BLaER1 (cell line): Measurements from ENCODE around the gene PDE4C.

Source experiments
- H3K27ac ChIP-seq: shearing (Covaris generic); formaldehyde crosslinking; 2 replicates; pipeline ENCODE4 v1.8.1; 2022
- H3K27me3 ChIP-seq: shearing (Covaris generic); formaldehyde crosslinking; 2 replicates; pipeline ENCODE4 v1.8.1; 2022
- H3K36me3 ChIP-seq: shearing (Covaris generic); formaldehyde crosslinking; 2 replicates; pipeline ENCODE4 v1.8.1; 2022
- H3K4me1 ChIP-seq: shearing (Covaris generic); formaldehyde crosslinking; 2 replicates; pipeline ENCODE4 v1.8.1; 2022
- H3K4me2 ChIP-seq: shearing (Covaris generic); formaldehyde crosslinking; 2 replicates; pipeline ENCODE4 v1.8.1; 2022
- H3K4me3 ChIP-seq: shearing (Covaris generic); formaldehyde crosslinking; 2 replicates; pipeline ENCODE4 v1.8.1; 2022
- H3K9ac ChIP-seq: shearing (Covaris generic); formaldehyde crosslinking; 2 replicates; pipeline ENCODE4 v1.8.1; 2022
- H3K9me3 ChIP-seq: shearing (Covaris generic); formaldehyde crosslinking; 2 replicates; pipeline ENCODE4 v1.8.1; 2022
- H4K20me1 ChIP-seq: shearing (Covaris generic); formaldehyde crosslinking; 2 replicates; pipeline ENCODE4 v1.8.1; 2022
- Cebpa-rat ChIP-seq: shearing (Covaris generic); IDR thresholded peaks from 2 replicates; pipeline ENCODE4 v1.8.1; 2022

PDE4C gene

DNA sequence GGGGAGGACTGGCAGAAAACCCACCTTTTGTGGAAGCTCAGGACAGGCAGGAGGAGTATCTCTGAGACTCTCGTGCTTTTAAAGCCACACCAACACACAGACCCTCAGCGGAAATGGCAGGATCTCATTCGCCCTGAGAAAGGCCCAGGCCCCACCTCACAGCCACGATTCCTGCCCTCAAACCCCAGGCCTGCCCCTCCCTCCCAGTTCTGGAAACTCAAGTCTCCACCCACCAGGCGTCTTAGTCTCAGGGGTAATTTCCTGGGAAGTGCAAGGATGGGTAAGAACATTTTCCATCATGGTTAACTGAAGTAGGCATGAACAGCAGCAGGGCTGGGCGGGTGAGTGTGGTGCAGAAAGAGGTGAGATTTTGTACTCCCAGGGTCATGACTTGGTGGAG, 8.0 kb upstream of the PDE4C start:
- Histone ChIP-seq H3K27me3 (no peaks in the 10 kb centered on the region), H3K4me2 (no peak overlapping the region), H3K27ac (no peak overlapping the region), H3K4me3 (no peak overlapping the region), H4K20me1 (no peaks in the 10 kb centered on the region), H3K9me3 (no peaks in the 10 kb centered on the region), H3K4me1 (peaks cover 31% of the 10 kb centered on the region), H3K9ac (no peak overlapping the region), H3K36me3 (no peaks in the 10 kb centered on the region)
- TF ChIP-seq Cebpa-rat = no peak

GRCh38 chr19:18233224-18233825, 7.1 kb upstream of the PDE4C start:
- Histone ChIP-seq H3K27me3 (no peaks in the 10 kb centered on the region), H3K4me1 (peaks cover 36% of the 10 kb centered on the region), H3K9ac (no peak overlapping the region), H4K20me1 (no peaks in the 10 kb centered on the region), H3K4me3 (no peak overlapping the region), H3K9me3 (no peaks in the 10 kb centered on the region), H3K36me3 (no peaks in the 10 kb centered on the region), H3K4me2 (no peak overlapping the region), H3K27ac (no peak overlapping the region)
- no peak for TF ChIP-seq Cebpa-rat

DNA sequence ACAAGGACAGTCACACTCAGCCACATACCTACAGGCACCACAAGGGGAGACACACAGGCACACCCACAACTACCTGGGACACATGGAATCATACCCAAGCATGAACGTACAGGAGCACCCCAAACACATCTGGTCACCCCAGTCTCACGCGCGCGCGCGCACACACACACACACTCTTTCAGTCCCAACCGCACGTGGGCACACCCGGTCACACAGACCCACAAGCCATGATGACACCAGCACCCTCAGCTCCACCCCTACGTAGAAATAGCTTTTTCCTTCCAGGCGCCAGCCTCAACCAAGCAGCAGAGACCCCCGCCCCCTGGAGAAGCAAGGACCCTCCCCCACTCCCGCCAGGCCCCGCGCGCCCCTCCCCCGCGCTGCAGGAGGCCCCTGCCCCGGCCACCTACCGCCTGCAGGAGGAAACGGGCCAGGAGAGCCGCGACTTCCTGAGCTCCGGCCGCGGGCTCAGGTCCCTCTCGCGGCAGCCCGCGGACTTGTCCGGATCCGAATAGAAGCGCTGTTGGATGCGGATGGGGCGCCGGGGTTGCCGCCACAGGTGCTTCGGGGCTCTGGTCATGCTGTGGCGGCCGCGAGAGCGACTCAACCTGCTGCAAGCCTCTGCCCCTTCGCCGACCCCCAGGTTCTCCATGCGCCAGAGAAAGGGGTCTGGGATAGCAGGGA, 6.4 kb upstream of the PDE4C start:
- H3K4me3 ChIP-seq = no peak overlapping the region
- no peak overlapping the region; the same call in 1 of the 2 replicates for H3K27ac ChIP-seq
- no peaks in the 10 kb centered on the region for H3K9me3 ChIP-seq
- peak overlapping the region; percentile 88 for H3K4me2 ChIP-seq
- H4K20me1 ChIP-seq = no peaks in the 10 kb centered on the region
- H3K36me3 ChIP-seq = no peaks in the 10 kb centered on the region
- no peaks in the 10 kb centered on the region for H3K27me3 ChIP-seq
- no peak overlapping the region for H3K9ac ChIP-seq
- TF ChIP-seq Cebpa-rat = no peak
- H3K4me1 ChIP-seq = peaks cover 43% of the 10 kb centered on the region

- H4K20me1 ChIP-seq = no peaks in the 10 kb centered on the region
- peaks cover 52% of the 10 kb centered on the region for H3K4me1 ChIP-seq
- H3K27ac ChIP-seq = peak overlapping the region; percentile 20
- TF ChIP-seq Cebpa-rat = no peak
- H3K9ac ChIP-seq = peak overlapping the region; percentile 27
- no peaks in the 10 kb centered on the region for H3K36me3 ChIP-seq
- H3K4me2 ChIP-seq = peak overlapping the region; percentile 88
- no peaks in the 10 kb centered on the region for H3K9me3 ChIP-seq
- peaks cover 1% of the 10 kb centered on the region; the same call in 1 of the 2 replicates for H3K27me3 ChIP-seq
- peak overlapping the region; percentile 48 for H3K4me3 ChIP-seq
Measured at GRCh38 chr19:18231775-18232174, 5.5 kb upstream of the PDE4C start.

DNA sequence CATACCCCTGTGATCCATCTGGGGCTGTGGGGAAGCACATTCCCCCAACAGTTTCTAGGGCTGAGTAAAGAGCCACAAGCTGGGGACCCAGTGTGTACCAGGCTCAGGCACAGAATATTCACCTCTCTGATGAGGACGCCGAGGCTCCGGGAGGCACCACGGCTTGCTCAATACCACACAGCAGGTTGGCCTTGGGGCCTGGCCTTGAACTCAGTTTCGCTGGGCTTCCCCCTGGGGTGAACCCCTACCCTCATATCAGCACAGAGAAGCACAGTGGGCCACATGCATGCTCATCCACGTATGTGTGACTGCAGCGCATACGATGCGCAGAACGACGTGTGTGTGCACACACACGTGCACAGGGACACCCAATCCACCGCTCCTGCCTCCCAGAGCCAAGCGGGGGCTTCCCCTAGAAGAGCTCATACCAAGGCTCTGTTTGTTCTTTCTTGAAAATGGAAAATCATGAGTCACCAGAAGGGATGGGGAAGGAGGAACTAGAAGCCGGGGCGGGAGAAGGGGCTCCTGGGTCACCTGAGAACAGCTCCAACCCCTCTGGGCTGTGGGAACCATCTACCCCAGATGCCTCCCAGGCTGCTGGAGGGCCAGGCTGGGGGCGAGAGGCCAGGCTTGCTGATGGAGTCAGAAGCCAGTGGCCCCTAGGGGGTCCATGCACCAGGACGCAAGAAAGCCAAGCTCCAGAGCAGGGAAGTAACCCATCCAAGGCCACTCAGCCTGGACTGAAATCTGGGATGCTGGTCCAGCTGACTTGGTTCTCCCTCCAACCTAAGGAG, 4.9 kb upstream of the PDE4C start:
- no peaks in the 10 kb centered on the region for H3K9me3 ChIP-seq
- peak overlapping the region; percentile 48 for H3K4me3 ChIP-seq
- peak overlapping the region; percentile 20 for H3K27ac ChIP-seq
- H3K36me3 ChIP-seq = no peaks in the 10 kb centered on the region
- H4K20me1 ChIP-seq = no peaks in the 10 kb centered on the region
- peaks cover 58% of the 10 kb centered on the region for H3K4me1 ChIP-seq
- no peak for TF ChIP-seq Cebpa-rat
- peak overlapping the region; percentile 27 for H3K9ac ChIP-seq
- H3K4me2 ChIP-seq = peak overlapping the region; percentile 88
- peaks cover 6% of the 10 kb centered on the region; the same call in 1 of the 2 replicates for H3K27me3 ChIP-seq

GRCh38 chr19:18229915-18230314, 3.7 kb upstream of the PDE4C start:
- H3K36me3 ChIP-seq = no peaks in the 10 kb centered on the region
- H3K4me2 ChIP-seq = 0 out of 2 replicates have a peak overlapping the region, but pooled peaks have one; percentile 88
- peaks cover 19% of the 10 kb centered on the region for H3K27me3 ChIP-seq
- no peak overlapping the region for H3K9ac ChIP-seq
- peaks cover 70% of the 10 kb centered on the region for H3K4me1 ChIP-seq
- no peaks in the 10 kb centered on the region for H3K9me3 ChIP-seq
- no peak for TF ChIP-seq Cebpa-rat
- H3K27ac ChIP-seq = no peak overlapping the region
- H4K20me1 ChIP-seq = no peaks in the 10 kb centered on the region
- no peak overlapping the region for H3K4me3 ChIP-seq

DNA sequence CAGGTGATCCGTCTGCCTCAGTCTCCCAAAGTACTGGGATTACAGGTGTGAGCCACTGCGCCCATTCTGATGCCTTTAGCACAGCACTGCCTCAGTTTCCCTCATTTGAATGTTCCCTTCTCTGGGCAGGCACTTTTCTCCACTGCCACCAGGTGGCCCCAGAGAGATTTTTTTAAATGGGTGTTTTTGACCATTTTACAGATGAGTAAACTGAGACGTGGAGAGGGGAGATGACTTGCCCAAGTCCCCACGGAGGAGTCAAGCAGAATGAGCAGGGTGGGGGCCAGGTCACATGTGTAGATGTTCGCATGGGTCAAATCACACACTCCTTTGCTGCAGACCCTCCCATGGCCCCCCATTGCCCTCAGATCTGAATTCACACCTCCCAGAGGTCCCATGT, 3.2 kb upstream of the PDE4C start:
- Histone ChIP-seq H3K9ac (no peak overlapping the region), H3K4me2 (no peak overlapping the region), H3K4me1 (peaks cover 75% of the 10 kb centered on the region), H3K9me3 (no peaks in the 10 kb centered on the region), H4K20me1 (no peaks in the 10 kb centered on the region), H3K27ac (no peak overlapping the region), H3K36me3 (no peaks in the 10 kb centered on the region), H3K27me3 (peaks cover 23% of the 10 kb centered on the region), H3K4me3 (no peak overlapping the region)
- TF ChIP-seq Cebpa-rat = no peak

DNA sequence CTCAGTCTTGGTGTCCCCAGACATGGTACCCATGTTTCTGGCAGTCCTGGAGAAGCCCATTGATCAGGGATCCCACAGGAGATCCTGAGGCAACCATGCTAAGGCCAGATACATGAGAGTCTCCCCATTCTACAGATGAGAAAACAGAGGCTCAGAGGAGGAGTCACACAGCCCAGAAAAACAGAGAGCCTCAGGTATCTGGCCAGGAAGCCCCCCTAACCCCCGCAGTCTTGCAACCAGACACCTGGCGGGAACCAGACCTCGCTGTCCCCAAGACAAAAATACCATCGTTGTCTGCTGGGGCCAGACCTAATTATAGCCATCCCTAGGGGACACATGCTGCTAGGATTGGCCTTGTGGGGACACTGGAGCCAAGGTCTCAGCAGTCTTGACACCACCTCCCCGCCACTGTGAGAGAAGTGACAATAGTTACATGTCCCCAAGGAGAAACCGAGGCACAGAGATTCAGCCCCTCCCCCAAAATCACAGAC, 1.6 kb upstream of the PDE4C start:
- H3K9me3 ChIP-seq = no peaks in the 10 kb centered on the region
- no peak for TF ChIP-seq Cebpa-rat
- peaks cover 81% of the 10 kb centered on the region for H3K4me1 ChIP-seq
- H3K9ac ChIP-seq = peak overlapping the region; percentile 44; the same call in 1 of the 2 replicates
- H3K27me3 ChIP-seq = peaks cover 35% of the 10 kb centered on the region
- no peak overlapping the region for H3K27ac ChIP-seq
- H4K20me1 ChIP-seq = no peaks in the 10 kb centered on the region
- H3K4me3 ChIP-seq = no peak overlapping the region
- no peaks in the 10 kb centered on the region for H3K36me3 ChIP-seq
- peak overlapping the region; percentile 91 for H3K4me2 ChIP-seq

- Histone ChIP-seq H4K20me1 (no peaks in the 10 kb centered on the region), H3K27me3 (peaks cover 35% of the 10 kb centered on the region), H3K4me1 (peaks cover 76% of the 10 kb centered on the region), H3K36me3 (no peaks in the 10 kb centered on the region), H3K27ac (no peak overlapping the region), H3K4me3 (no peak overlapping the region), H3K9me3 (no peaks in the 10 kb centered on the region), H3K4me2 (peak overlapping the region; percentile 91), H3K9ac (no peak overlapping the region)
- no peak for TF ChIP-seq Cebpa-rat
Measured at GRCh38 chr19:18226956-18227780, 930 bp upstream of the PDE4C start.
